ENCODE results near the gene SCYL1.

GRCh38 chr11:65552388-65552951, 27.6 kb downstream of the SCYL1 start:
- TF ChIP-seq POLR2A (IDR thresholded peaks at IDR 0.05) (no peak), CTCF (IDR thresholded peaks at IDR 0.05) (no peak), POLR2AphosphoS5 (IDR thresholded peaks at IDR 0.05) (no peak), EP300 (IDR thresholded peaks at IDR 0.05) (no peak)
